Urothelium cell line (cell line): ENCODE measurements around the gene ACAP2.
"Not testable (repeated sequence)": the region's sequence is repeated elsewhere in the genome, so short reads cannot be mapped to it uniquely, and the experiment has no call there.

ENCODE experiments used
- DNase-seq: peaks from one replicate; pipeline ENCODE4 v3.0.0; 2011; ENCODE audit warnings: low spot score, mixed read lengths
- FAIRE-seq: peaks from 2 replicates; lab custom pipeline; 2011; peaks lifted over from hg19 to GRCh38; lab: Jason Lieb, UNC

ACAP2 gene

GRCh38 chr3:195446359-195446758 lies 3.5 kb upstream of the ACAP2 start:
- DNase-seq (no peak), FAIRE-seq (no peak)

- FAIRE-seq (no peak), DNase-seq (no peak)
These were observed 3.1 kb upstream of the ACAP2 start for GRCh38 chr3:195445885-195446284.

- FAIRE-seq = no peak
These were observed 670 bp upstream of the ACAP2 start for GRCh38 chr3:195443391-195443989.

GRCh38 chr3:195441992-195442572 lies 738 bp downstream of the ACAP2 start:
- FAIRE-seq = no peak
- DNase-seq = peak; percentile 18

More at GRCh38 chr3:195443391-195443989, 670 bp upstream of the ACAP2 start:
- no peak for DNase-seq

GRCh38 chr3:195441476-195441991 lies 1.3 kb downstream of the ACAP2 start:
- no peak for FAIRE-seq

GRCh38 chr3:195441051-195441450 lies 1.8 kb downstream of the ACAP2 start:
- DNase-seq = no peak
- FAIRE-seq = no peak

More at GRCh38 chr3:195441476-195441991, 1.3 kb downstream of the ACAP2 start:
- DNase-seq = peak; percentile 44

GRCh38 chr3:195440379-195440778 lies 2.4 kb downstream of the ACAP2 start:
- FAIRE-seq = no peak

GRCh38 chr3:195438371-195438770 lies 4.4 kb downstream of the ACAP2 start:
- DNase-seq (no peak), FAIRE-seq (no peak)

More at GRCh38 chr3:195440379-195440778, 2.4 kb downstream of the ACAP2 start:
- DNase-seq = no peak

GRCh38 chr3:195425849-195426248 lies 17.0 kb downstream of the ACAP2 start:
- DNase-seq (no peak), FAIRE-seq (no peak)

- no peak for FAIRE-seq
- DNase-seq = no peak
These were observed 19.0 kb downstream of the ACAP2 start for GRCh38 chr3:195423818-195424217.

GRCh38 chr3:195421400-195421799 lies 21.4 kb downstream of the ACAP2 start:
- FAIRE-seq (no peak), DNase-seq (no peak)

- FAIRE-seq (no peak), DNase-seq (no peak)
These were observed 26.0 kb downstream of the ACAP2 start for GRCh38 chr3:195416795-195417194.

GRCh38 chr3:195411836-195412235 lies 31.0 kb downstream of the ACAP2 start:
- DNase-seq (no peak), FAIRE-seq (no peak)

GRCh38 chr3:195410546-195410945 lies 32.3 kb downstream of the ACAP2 start:
- FAIRE-seq = no peak

GRCh38 chr3:195407531-195408409 lies 35.0 kb downstream of the ACAP2 start:
- FAIRE-seq (no peak), DNase-seq (no peak)

More at GRCh38 chr3:195410546-195410945, 32.3 kb downstream of the ACAP2 start:
- DNase-seq = no peak

GRCh38 chr3:195405651-195406050 lies 37.2 kb downstream of the ACAP2 start:
- DNase-seq (no peak), FAIRE-seq (no peak)

- DNase-seq (no peak), FAIRE-seq (no peak)
These were observed 38.9 kb downstream of the ACAP2 start for GRCh38 chr3:195403841-195404408.

- DNase-seq (no peak), FAIRE-seq (no peak)
These were observed 39.6 kb downstream of the ACAP2 start for GRCh38 chr3:195403244-195403643.

GRCh38 chr3:195401943-195402342 lies 40.9 kb downstream of the ACAP2 start:
- DNase-seq = no peak
- no peak for FAIRE-seq

- not testable (repeated sequence) for DNase-seq, FAIRE-seq
These were observed 44.4 kb downstream of the ACAP2 start for GRCh38 chr3:195398460-195398859.

GRCh38 chr3:195397524-195397923 lies 45.3 kb downstream of the ACAP2 start:
- FAIRE-seq = no peak
- DNase-seq = no peak
